OCI-LY3 (cell line): Measurements from ENCODE around the gene AMFR.

Experiments
- CTCF ChIP-seq: fragments of 200-600, 300-600 bp; sonication (generic); IDR thresholded peaks from 2 replicates; pipeline ENCODE4 v1.5.1; 2014; ENCODE audit warnings: antibody characterized with exemption, low read length, low read depth
- EZH2phosphoT487 ChIP-seq: fragments of 200-600 bp; shearing (Covaris generic); IDR thresholded peaks from 2 replicates; pipeline ENCODE4 v1.6.1; 2018; ENCODE audit warnings: antibody characterized with exemption, mixed run types, low read depth

DNA sequence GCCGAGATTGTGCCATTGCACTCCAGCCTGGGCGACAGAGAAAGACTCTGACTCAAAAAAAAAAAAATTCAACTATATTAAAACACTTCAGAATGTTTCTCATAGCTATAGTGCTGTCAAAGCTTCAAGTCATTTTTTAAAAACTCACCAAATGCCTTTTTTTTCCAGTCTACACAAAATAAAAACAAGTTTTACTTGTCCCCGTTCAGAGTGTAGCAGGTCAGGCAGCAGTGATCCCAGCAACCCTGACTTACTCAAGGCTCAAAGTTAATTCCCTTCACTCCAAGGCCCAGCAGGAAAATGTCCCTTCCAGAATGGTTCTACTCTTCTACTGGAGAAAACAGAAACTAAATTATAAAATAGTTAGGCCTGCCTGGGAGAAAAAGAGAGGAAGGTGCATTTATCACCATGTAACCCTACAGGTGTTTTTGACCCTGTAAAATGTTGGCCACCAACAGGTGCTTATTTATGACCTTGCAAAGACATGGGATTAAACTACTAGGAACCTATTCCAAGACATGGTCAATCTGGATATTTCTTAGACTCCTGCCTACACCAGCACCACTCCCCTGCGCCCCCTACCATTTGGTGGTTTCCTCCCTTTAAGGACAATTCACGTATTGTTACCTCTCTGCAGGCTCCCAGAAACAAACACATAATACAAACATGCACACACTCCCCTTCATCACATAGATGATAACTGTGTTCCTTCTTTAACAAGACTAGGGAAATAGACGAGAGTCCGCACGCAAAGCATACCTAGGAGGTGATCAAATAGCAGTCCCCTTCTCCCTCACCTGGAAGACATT, 5.4 kb downstream of the AMFR start:
- no peak for TF ChIP-seq EZH2phosphoT487
- no peak for TF ChIP-seq CTCF
